ENCODE measurements around the gene ZNF236. TPM values are rescaled to one million over a fixed set of nuclear protein-coding genes. Genes with fewer than 3 reads are reported as not detected.

Gene ZNF236
- total RNA-seq, 1 donor from 2014 or later = 14.5 TPM

DNA sequence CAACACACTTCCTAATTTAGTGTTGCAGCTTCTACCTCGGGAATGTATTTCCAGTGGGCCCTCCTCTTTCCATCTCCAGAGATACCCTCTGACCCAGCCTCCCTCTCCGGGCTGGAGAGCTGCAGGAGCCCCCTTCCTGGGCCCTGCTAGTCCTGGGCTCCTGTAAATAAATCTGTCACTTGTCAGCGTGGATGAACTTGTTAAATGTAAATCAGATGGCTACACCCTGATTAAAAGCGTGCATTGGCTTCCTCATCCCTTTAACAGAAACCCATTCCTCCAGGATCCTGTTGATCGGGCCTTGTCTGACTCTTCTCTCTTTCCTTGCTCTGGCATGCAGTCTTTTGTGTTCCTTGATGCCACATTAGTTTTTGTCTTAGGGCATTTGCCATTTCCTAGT lies 2.4 kb downstream of the ZNF236 start:
- Histone ChIP-seq H3K4me1 (peaks cover 39% of the 10 kb centered on the region), H3K9me3 (no peaks in the 10 kb centered on the region), H3K27ac (no peak overlapping the region), H3K27me3 (no peaks in the 10 kb centered on the region), H3K36me3 (no peaks in the 10 kb centered on the region), H3K4me3 (no peak overlapping the region)
- DNase-seq (ENCODE audit: extremely low spot score in 2 of 2) = no peak
- no peak for TF ChIP-seq POLR2AphosphoS5 (IDR thresholded peaks at IDR 0.05; ENCODE audit: insufficient read depth in 1 of 2, low read depth in 1 of 2)
- TF ChIP-seq, protein P1, sequence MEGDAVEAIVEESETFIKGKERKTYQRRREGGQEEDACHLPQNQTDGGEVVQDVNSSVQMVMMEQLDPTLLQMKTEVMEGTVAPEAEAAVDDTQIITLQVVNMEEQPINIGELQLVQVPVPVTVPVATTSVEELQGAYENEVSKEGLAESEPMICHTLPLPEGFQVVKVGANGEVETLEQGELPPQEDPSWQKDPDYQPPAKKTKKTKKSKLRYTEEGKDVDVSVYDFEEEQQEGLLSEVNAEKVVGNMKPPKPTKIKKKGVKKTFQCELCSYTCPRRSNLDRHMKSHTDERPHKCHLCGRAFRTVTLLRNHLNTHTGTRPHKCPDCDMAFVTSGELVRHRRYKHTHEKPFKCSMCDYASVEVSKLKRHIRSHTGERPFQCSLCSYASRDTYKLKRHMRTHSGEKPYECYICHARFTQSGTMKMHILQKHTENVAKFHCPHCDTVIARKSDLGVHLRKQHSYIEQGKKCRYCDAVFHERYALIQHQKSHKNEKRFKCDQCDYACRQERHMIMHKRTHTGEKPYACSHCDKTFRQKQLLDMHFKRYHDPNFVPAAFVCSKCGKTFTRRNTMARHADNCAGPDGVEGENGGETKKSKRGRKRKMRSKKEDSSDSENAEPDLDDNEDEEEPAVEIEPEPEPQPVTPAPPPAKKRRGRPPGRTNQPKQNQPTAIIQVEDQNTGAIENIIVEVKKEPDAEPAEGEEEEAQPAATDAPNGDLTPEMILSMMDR (IDR thresholded peaks at IDR 0.05) = no peak
- intact Hi-C loops (cut with DNase I) = no loop called here

DNA sequence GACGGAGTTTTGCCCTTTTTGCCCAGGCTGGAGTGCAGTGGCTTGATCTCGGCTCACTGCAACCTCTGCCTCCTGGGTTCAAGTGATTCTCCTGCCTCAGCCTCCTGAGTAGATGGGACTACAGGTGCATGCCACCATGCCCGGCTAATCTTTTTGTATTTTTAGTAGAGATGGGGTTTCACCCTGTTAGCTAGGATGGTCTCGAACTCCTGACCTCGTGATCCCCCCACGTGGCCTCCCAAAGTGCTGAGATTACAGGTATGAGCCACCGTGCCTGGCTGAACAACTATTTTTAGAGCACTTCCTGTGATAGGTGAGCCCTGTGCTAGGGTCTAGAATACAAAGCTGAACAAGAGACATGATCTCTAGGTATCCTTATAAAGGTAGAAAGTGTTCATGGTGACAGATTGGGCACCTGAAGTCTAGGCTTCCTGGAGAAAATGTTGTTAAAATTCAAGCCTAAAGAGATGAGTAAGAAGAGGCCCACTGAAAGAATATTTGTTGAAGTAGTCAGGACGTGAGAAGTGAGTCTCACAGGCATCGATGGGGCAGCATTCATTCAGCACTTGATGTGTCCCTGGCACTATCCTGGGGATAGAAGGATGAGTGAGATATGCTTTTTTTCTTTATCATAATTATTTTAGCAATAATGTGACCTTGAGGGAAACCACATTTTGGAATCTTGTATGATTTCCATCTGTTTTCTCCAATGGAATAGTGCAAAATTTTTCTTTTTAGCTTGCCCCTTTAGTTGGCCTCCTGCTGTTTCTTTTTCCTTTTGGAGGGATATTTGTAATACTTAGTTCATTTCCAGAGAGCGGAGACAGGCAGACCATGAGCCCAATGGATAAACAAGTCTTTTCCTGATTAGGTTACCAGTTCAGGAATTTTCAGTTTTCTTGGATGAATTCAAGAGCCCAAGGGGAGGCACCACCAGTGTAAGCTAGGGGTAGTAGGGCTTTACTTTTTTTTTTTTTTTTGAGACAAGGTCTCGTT lies 5.1 kb downstream of the ZNF236 start:
- H3K27me3 ChIP-seq = no peaks in the 10 kb centered on the region
- H3K4me1 ChIP-seq = peaks cover 23% of the 10 kb centered on the region
- H3K36me3 ChIP-seq = no peaks in the 10 kb centered on the region
- TF ChIP-seq, protein P1 (IDR thresholded peaks at IDR 0.05) = no peak
- TF ChIP-seq POLR2A (IDR thresholded peaks at IDR 0.05) = no peak
- no peak for TF ChIP-seq POLR2AphosphoS5 (IDR thresholded peaks at IDR 0.05; ENCODE audit: insufficient read depth in 1 of 2, low read depth in 1 of 2)
- no peak for DNase-seq (ENCODE audit: extremely low spot score in 2 of 2)
- H3K4me3 ChIP-seq = no peak overlapping the region
- no peaks in the 10 kb centered on the region for H3K9me3 ChIP-seq
- no peak overlapping the region for H3K27ac ChIP-seq
- intact Hi-C loops (cut with DNase I) = no loop called here

DNA sequence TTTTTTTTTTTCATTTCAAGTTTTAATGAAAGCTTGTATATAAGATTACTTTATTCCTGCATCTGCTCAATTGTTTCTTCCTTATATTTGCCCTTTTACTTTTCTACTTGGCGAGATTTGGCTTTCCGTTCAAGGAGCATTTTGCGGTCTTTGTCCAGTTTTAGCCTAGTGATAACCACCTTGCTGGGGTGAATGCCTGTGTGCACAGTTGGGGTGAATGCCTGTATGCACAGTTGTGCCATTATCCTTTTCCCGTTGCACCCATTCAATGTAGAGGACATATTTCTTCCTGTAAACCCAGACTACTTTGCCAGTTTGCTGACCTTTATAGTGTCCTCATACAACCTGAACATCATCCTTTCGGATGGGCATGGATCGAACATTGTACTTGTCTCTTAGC lies 12.0 kb downstream of the ZNF236 start:
- no peak overlapping the region for H3K27ac ChIP-seq
- H3K36me3 ChIP-seq = no peaks in the 10 kb centered on the region
- DNase-seq (ENCODE audit: extremely low spot score in 2 of 2) = no peak
- no peaks in the 10 kb centered on the region for H3K9me3 ChIP-seq
- intact Hi-C loops (cut with DNase I) = no loop called here
- H3K4me3 ChIP-seq = no peak overlapping the region
- peaks cover 18% of the 10 kb centered on the region for H3K4me1 ChIP-seq
- H3K27me3 ChIP-seq = no peaks in the 10 kb centered on the region
- TF ChIP-seq, protein P1 (IDR thresholded peaks at IDR 0.05) = no peak

DNA sequence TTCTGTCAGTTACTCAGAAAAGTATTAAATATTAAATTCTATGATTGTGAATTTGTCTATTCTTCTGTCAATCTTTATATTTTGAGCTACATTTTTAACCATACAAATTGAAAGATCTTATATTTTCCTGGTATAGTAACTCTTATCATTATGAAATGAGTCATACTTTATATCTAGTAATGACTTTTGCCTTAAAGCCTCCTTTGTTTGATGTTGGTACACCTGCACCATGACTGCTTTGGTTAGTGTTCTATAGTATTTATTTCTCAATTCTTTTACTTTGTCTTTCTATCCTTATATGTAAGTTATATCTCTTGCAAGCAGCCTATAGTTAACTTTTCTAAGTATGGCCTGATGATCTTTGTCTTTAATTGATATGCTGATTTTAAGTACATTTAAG lies 13.0 kb downstream of the ZNF236 start:
- Histone ChIP-seq H3K36me3 (no peaks in the 10 kb centered on the region), H3K4me3 (no peak overlapping the region), H3K27me3 (no peaks in the 10 kb centered on the region), H3K9me3 (no peaks in the 10 kb centered on the region), H3K27ac (no peak overlapping the region), H3K4me1 (peaks cover 18% of the 10 kb centered on the region)
- no peak for DNase-seq (ENCODE audit: extremely low spot score in 2 of 2)
- TF ChIP-seq, protein P1 (IDR thresholded peaks at IDR 0.05) = no peak
- TF ChIP-seq POLR2AphosphoS5 (IDR thresholded peaks at IDR 0.05; ENCODE audit: insufficient read depth in 1 of 2, low read depth in 1 of 2) (no peak), POLR2A (IDR thresholded peaks at IDR 0.05) (no peak)
- intact Hi-C loops (cut with DNase I) = no loop called here

DNA sequence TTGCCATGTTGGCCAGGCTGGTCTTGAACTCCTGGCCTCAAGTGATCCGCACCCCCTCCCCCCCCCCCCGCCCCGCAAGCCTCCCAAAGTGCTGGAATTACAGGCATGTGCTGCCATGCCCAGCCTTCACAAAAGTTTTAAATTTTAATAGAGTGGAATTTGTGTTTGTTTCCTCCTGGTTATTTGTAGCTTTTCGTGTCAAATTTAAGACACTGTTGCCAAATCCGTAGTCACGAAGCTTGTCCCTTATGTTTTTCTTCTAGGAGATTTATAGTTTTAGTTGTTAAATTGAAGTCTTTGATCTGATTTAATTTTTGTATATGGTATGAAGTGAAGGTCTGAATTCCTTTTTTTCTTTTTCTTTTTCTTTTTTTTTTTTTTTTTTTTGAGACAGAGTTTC lies 14.7 kb downstream of the ZNF236 start:
- Histone ChIP-seq H3K9me3 (no peaks in the 10 kb centered on the region), H3K36me3 (no peaks in the 10 kb centered on the region), H3K27me3 (no peaks in the 10 kb centered on the region), H3K4me1 (peaks cover 18% of the 10 kb centered on the region), H3K27ac (no peak overlapping the region), H3K4me3 (no peak overlapping the region)
- no peak for DNase-seq (ENCODE audit: extremely low spot score in 2 of 2)
- intact Hi-C loops (cut with DNase I) = no loop called here
- TF ChIP-seq, protein P1 (IDR thresholded peaks at IDR 0.05) = no peak
- no peak for TF ChIP-seq POLR2AphosphoS5 (IDR thresholded peaks at IDR 0.05; ENCODE audit: insufficient read depth in 1 of 2, low read depth in 1 of 2)
- no peak for TF ChIP-seq POLR2A (IDR thresholded peaks at IDR 0.05)

Data from vagina (tissue), 2 donors.